Measurements from ENCODE around the gene IL1RAP.

DNA sequence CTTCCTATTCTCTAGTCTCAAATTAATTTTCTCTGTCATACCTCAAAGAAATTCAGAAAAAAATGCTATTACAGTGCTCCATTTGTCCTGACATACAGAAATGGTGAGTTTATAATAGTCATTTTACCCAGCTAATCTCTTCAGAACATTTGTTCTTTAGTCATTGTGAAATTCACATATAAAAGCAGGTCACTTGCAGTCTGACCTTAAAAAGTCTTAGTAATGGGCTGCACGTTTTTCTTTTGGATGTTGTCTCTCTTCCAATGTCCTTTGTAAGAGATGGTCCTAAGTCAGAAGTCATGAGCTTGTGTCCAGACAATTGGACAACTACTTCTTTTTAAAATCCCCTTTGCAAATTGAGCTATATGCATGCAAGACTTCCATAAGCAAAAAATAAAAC is 17.0 kb upstream of the IL1RAP start:
- TF ChIP-seq, protein P1, sequence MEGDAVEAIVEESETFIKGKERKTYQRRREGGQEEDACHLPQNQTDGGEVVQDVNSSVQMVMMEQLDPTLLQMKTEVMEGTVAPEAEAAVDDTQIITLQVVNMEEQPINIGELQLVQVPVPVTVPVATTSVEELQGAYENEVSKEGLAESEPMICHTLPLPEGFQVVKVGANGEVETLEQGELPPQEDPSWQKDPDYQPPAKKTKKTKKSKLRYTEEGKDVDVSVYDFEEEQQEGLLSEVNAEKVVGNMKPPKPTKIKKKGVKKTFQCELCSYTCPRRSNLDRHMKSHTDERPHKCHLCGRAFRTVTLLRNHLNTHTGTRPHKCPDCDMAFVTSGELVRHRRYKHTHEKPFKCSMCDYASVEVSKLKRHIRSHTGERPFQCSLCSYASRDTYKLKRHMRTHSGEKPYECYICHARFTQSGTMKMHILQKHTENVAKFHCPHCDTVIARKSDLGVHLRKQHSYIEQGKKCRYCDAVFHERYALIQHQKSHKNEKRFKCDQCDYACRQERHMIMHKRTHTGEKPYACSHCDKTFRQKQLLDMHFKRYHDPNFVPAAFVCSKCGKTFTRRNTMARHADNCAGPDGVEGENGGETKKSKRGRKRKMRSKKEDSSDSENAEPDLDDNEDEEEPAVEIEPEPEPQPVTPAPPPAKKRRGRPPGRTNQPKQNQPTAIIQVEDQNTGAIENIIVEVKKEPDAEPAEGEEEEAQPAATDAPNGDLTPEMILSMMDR (IDR thresholded peaks at IDR 0.05): no peak
- no peak for TF ChIP-seq POLR2A (IDR thresholded peaks at IDR 0.05)
